ENCODE data around the gene ICE2.

Gene ICE2

GRCh38 chr15:60496853-60497252 lies 17.9 kb upstream of the ICE2 start:
- DNase-seq (ENCODE audit: low read depth in 2 of 2): no peak

GRCh38 chr15:60494108-60494507 lies 15.2 kb upstream of the ICE2 start:
- DNase-seq (ENCODE audit: low read depth in 2 of 2): no peak

GRCh38 chr15:60493166-60493565 lies 14.2 kb upstream of the ICE2 start:
- no peak for DNase-seq (ENCODE audit: low read depth in 2 of 2)

GRCh38 chr15:60486742-60487141 lies 7.8 kb upstream of the ICE2 start:
- no peak for DNase-seq (ENCODE audit: low read depth in 2 of 2)

GRCh38 chr15:60485365-60486055 lies 6.6 kb upstream of the ICE2 start:
- no peak for DNase-seq (ENCODE audit: low read depth in 2 of 2)

GRCh38 chr15:60483042-60483441 lies 4.1 kb upstream of the ICE2 start:
- no peak for DNase-seq (ENCODE audit: low read depth in 2 of 2)

- no peak for DNase-seq (ENCODE audit: low read depth in 2 of 2)
These were observed 1.9 kb upstream of the ICE2 start for GRCh38 chr15:60480888-60481287.

- no peak for DNase-seq (ENCODE audit: low read depth in 2 of 2)
These were observed 1.2 kb upstream of the ICE2 start for GRCh38 chr15:60480149-60480548.

- DNase-seq (ENCODE audit: low read depth in 2 of 2): no peak
These were observed 594 bp upstream of the ICE2 start for GRCh38 chr15:60479361-60480110.

GRCh38 chr15:60477916-60478565 lies 901 bp downstream of the ICE2 start:
- no peak for DNase-seq (ENCODE audit: low read depth in 2 of 2)

GRCh38 chr15:60477164-60477563 lies 1.8 kb downstream of the ICE2 start:
- no peak for DNase-seq (ENCODE audit: low read depth in 2 of 2)

GRCh38 chr15:60476713-60477112 lies 2.2 kb downstream of the ICE2 start:
- no peak for DNase-seq (ENCODE audit: low read depth in 2 of 2)

GRCh38 chr15:60473135-60473534 lies 5.8 kb downstream of the ICE2 start:
- no peak for DNase-seq (ENCODE audit: low read depth in 2 of 2)

GRCh38 chr15:60471314-60471713 lies 7.6 kb downstream of the ICE2 start:
- DNase-seq (ENCODE audit: low read depth in 2 of 2): no peak

GRCh38 chr15:60469893-60470641 lies 8.9 kb downstream of the ICE2 start:
- no peak for DNase-seq (ENCODE audit: low read depth in 2 of 2)

- no peak for DNase-seq (ENCODE audit: low read depth in 2 of 2)
These were observed 13.9 kb downstream of the ICE2 start for GRCh38 chr15:60464836-60465630.

GRCh38 chr15:60462027-60462426 lies 16.9 kb downstream of the ICE2 start:
- no peak for DNase-seq (ENCODE audit: low read depth in 2 of 2)

- no peak for DNase-seq (ENCODE audit: low read depth in 2 of 2)
These were observed 18.0 kb downstream of the ICE2 start for GRCh38 chr15:60460931-60461330.

GRCh38 chr15:60458721-60459120 lies 20.2 kb downstream of the ICE2 start:
- DNase-seq (ENCODE audit: low read depth in 2 of 2): no peak

- no peak for DNase-seq (ENCODE audit: low read depth in 2 of 2)
These were observed 21.0 kb downstream of the ICE2 start for GRCh38 chr15:60457985-60458384.

- DNase-seq (ENCODE audit: low read depth in 2 of 2): no peak
These were observed 24.1 kb downstream of the ICE2 start for GRCh38 chr15:60454824-60455223.

Data from stimulated activated CD4-positive, alpha-beta T cell treated with anti-CD3 and anti-CD28 coated beads, Interleukin-1b, Interleukin-23, amount 100 ng/mL, for 4 hours (primary cell).